K562 (cell line): Measurements from ENCODE around the gene AHNAK. TPM values are rescaled to one million over a fixed set of nuclear protein-coding genes. Genes with fewer than 3 reads are reported as not detected.

ENCODE experiments used
- ATAC-seq: fragments of 200-7000 bp; cut with Tn5 transposase; 3 replicates; pipeline ENCODE4 v1.9.1; 2020; ENCODE audit warnings: moderate library complexity
- BruUV-seq: library from RNA; stranded (reverse); fragments of 400-500 nt; replicated peaks from 2 replicates; lab custom pipeline; 2021; lab: Mats Ljungman, UMichigan
- CTCF ChIA-PET: fragments of 300-600 bp; formaldehyde crosslinking; extraction: SDS; loops from one replicate; lab custom pipeline; 2021; ENCODE audit warnings: low intra/inter-chr PET ratio; lab: Yijun Ruan, JAX
- POLR2A ChIA-PET: fragments of 300-600, 350-650 bp; sonication (Branson Sonifier 250); formaldehyde crosslinking; extraction: SDS; loops from one replicate; lab custom pipeline; 2021; ENCODE audit warnings: antibody characterized with exemption, inconsistent platforms; lab: Yijun Ruan, JAX
- DNase-seq, 4 experiments: peaks; one replicate each; pipeline versions ENCODE4 v3.0.0 to v3.0.0-alpha.2; 2011 to 2018; ENCODE audit warnings: low spot score in 3 of 4, mixed read lengths in 3 of 4; ENCODE audit errors: extremely low read depth in 1 of 4
- FAIRE-seq: peaks from 2 replicates; lab custom pipeline; 2011; peaks lifted over from hg19 to GRCh38; lab: Jason Lieb, UNC
- H2AFZ ChIP-seq: 2 replicates; pipeline ENCODE4 v1.6.0; 2011; ENCODE audit warnings: low read depth, low read length, control low read depth, inconsistent platforms
- H3K27ac ChIP-seq: fragments of 200-600 bp; 3 replicates; pipeline ENCODE4 v1.8.0; 2011; ENCODE audit warnings: low read depth, mild to moderate bottlenecking, control low read depth, inconsistent platforms, low read length, moderate library complexity, mixed read lengths; ENCODE audit errors: extremely low read depth
- H3K27me3 ChIP-seq, 2 experiments: fragments of 300-600 bp in 1 of 2; 2 replicates in 1 of 2; 3 replicates in 1 of 2; pipeline versions ENCODE4 v1.6.0 to v1.8.0; 2011; ENCODE audit warnings: inconsistent platforms in 2 of 2, low read length in 2 of 2, mild to moderate bottlenecking in 1 of 2, mixed read lengths in 1 of 2, moderate library complexity in 1 of 2; ENCODE audit not compliant: control insufficient read depth in 2 of 2, insufficient read depth in 2 of 2
- H3K36me3 ChIP-seq: fragments of 300-600 bp; 3 replicates; pipeline ENCODE4 v1.8.0; 2011; ENCODE audit warnings: mild to moderate bottlenecking, low read length, inconsistent platforms; ENCODE audit not compliant: control insufficient read depth, insufficient read depth
- H3K4me1 ChIP-seq, 2 experiments: fragments of 200-600 bp in 1 of 2; replicated peaks in 1 of 2; 2 replicates in 1 of 2; 3 replicates in 1 of 2; pipeline versions ENCODE4 v1.5.1 to v1.8.0; 2011; ENCODE audit warnings: inconsistent platforms in 2 of 2, low read length in 2 of 2, mild to moderate bottlenecking in 1 of 2, mixed read lengths in 1 of 2, moderate library complexity in 1 of 2; ENCODE audit not compliant: control insufficient read depth in 2 of 2, insufficient read depth in 2 of 2
- H3K4me2 ChIP-seq: 2 replicates; pipeline ENCODE4 v1.6.1; 2011; ENCODE audit warnings: low read length, control low read depth, inconsistent platforms, mixed read lengths; ENCODE audit not compliant: insufficient read depth
- H3K4me3 ChIP-seq: fragments of 200-600 bp; sonication (generic), shearing (Covaris generic); 2 replicates; pipeline ENCODE4 v1.5.1; 2016; ENCODE audit warnings: control low read depth, inconsistent platforms
- H3K79me2 ChIP-seq: fragments of 200-600 bp; 3 replicates; pipeline ENCODE4 v1.8.0; 2011; ENCODE audit warnings: low read length, inconsistent platforms; ENCODE audit not compliant: control insufficient read depth, insufficient read depth
- H3K9ac ChIP-seq, 2 experiments: 2 replicates each; pipeline versions ENCODE4 v1.6.0 to v1.6.1; 2011; ENCODE audit warnings: low read depth in 2 of 2, low read length in 2 of 2, control low read depth in 1 of 2, inconsistent platforms in 1 of 2, mild to moderate bottlenecking in 1 of 2, mixed read lengths in 1 of 2; ENCODE audit not compliant: insufficient read depth in 1 of 2
- H3K9me1 ChIP-seq: one replicate; pipeline ENCODE4 v1.6.0; 2011; ENCODE audit warnings: inconsistent platforms, mild to moderate bottlenecking, low read length, moderate library complexity; ENCODE audit not compliant: control insufficient read depth, insufficient read depth
- H3K9me3 ChIP-seq: replicated peaks from 2 replicates; pipeline ENCODE4 v1.5.1; 2011; ENCODE audit warnings: low read depth, low read length, inconsistent platforms; ENCODE audit not compliant: control insufficient read depth, insufficient read depth
- H4K20me1 ChIP-seq: replicated peaks from 2 replicates; pipeline ENCODE4 v1.6.1; 2011; ENCODE audit warnings: low read length, inconsistent platforms, mixed read lengths; ENCODE audit not compliant: control insufficient read depth, insufficient read depth
- ARID1B ChIP-seq: fragments of 450-650 bp; IDR thresholded peaks from 2 replicates; pipeline ENCODE4 v1.6.1; 2016; ENCODE audit warnings: antibody characterized with exemption, mild to moderate bottlenecking, inconsistent platforms
- ATF1 ChIP-seq, 2 experiments: fragments of 450-650 bp in 1 of 2; IDR thresholded peaks; 2 replicates each; pipeline ENCODE4 v1.6.1; 2016; ENCODE audit warnings: missing compliant biosample characterization in 1 of 2, missing genetic modification characterization in 1 of 2
- C11orf30 ChIP-seq: fragments of 450-650 bp; IDR thresholded peaks from 2 replicates; pipeline ENCODE4 v1.6.1; 2016; ENCODE audit warnings: low read depth, mild to moderate bottlenecking
- CTBP1 ChIP-seq: fragments of 450-650 bp; IDR thresholded peaks from 2 replicates; pipeline ENCODE4 v1.6.1; 2016; ENCODE audit warnings: borderline replicate concordance
- ELF4 ChIP-seq: fragments of 450-650 bp; formaldehyde crosslinking; IDR thresholded peaks from 2 replicates; pipeline ENCODE4 v1.4.0; 2022; ENCODE audit warnings: missing genetic modification characterization
- GABPB1 ChIP-seq: sonication (generic); formaldehyde crosslinking; IDR thresholded peaks from 2 replicates; pipeline ENCODE4 v1.8.0; 2022; ENCODE audit warnings: mild to moderate bottlenecking, missing genetic modification reagents
- L3MBTL2 ChIP-seq: fragments of 450-650 bp; IDR thresholded peaks from 2 replicates; pipeline ENCODE4 v1.6.1; 2016; ENCODE audit warnings: mild to moderate bottlenecking, moderate library complexity
- MAFF ChIP-seq: IDR thresholded peaks from 2 replicates; pipeline ENCODE4 v1.6.1; 2012; ENCODE audit warnings: low read length, improper control_type of control experiment
- MTA3 ChIP-seq: fragments of 450-650 bp; formaldehyde crosslinking; IDR thresholded peaks from 2 replicates; pipeline ENCODE4 v1.6.1; 2017; ENCODE audit warnings: mild to moderate bottlenecking, borderline replicate concordance
- PHF21A ChIP-seq: fragments of 450-650 bp; IDR thresholded peaks from 2 replicates; pipeline ENCODE4 v1.6.1; 2017; ENCODE audit warnings: low read depth, borderline replicate concordance
- RB1 ChIP-seq: fragments of 450-650 bp; IDR thresholded peaks from 2 replicates; pipeline ENCODE4 v1.6.1; 2017; ENCODE audit warnings: low read depth, mild to moderate bottlenecking
- ZNF12 ChIP-seq: sonication (generic); formaldehyde crosslinking; IDR thresholded peaks from 2 replicates; pipeline ENCODE4 v1.4.0; 2020; ENCODE audit warnings: mild to moderate bottlenecking, missing genetic modification reagents
- ZNF197 ChIP-seq: fragments of 200-800 bp; sonication (Bioruptor generic); IDR thresholded peaks from 2 replicates; pipeline ENCODE4 v1.6.1; 2016; ENCODE audit warnings: low read depth, missing genetic modification characterization, missing compliant biosample characterization
- ZNF23 ChIP-seq: fragments of 250-450 bp; sonication (Bioruptor Pico); IDR thresholded peaks from 2 replicates; pipeline ENCODE4 v1.4.0; 2020; ENCODE audit warnings: mild to moderate bottlenecking
- ZNF232 ChIP-seq: sonication (generic); formaldehyde crosslinking; IDR thresholded peaks from 2 replicates; pipeline ENCODE4 v1.8.0; 2022; ENCODE audit warnings: mild to moderate bottlenecking, missing genetic modification reagents
- WGBS: fragments of 100-300 bp; shearing (Covaris generic); methylation state at CpG from one replicate; pipeline ENCODE4 v1.1.6; 2016; ENCODE audit warnings: low coverage, mixed read lengths; ENCODE audit not compliant: insufficient coverage; ENCODE audit errors: missing lambda C conversion rate; 5-methylcytosine and 5-hydroxymethylcytosine counted together
- in situ Hi-C: fragments of 300-500 bp; cut with MboI; formaldehyde crosslinking; loops from 4 replicates; pipeline ENCODE4 v1.15.0; 2018; ENCODE audit warnings: inconsistent platforms, mixed read lengths
- intact Hi-C: fragments of 100-400 bp; cut with micrococcal nuclease; formaldehyde crosslinking; loops from 2 replicates; pipeline ENCODE4 v1.14.2; 2022
- polyA plus RNA-seq, 8 experiments: library from polyadenylated mRNA; depleted of rRNA in 4 of 8; stranded (reverse) in 5 of 8; unstranded in 3 of 8; fragments of >200 nt; fragmentation: Nextera tagmentation in 2 of 8; fragmentation: Illumina TruSeq in 1 of 8; extraction: Ambion mirVana in 2 of 8; extraction: Trizol in 1 of 8; gene quantifications; 2 replicates each; pipeline versions ENCODE4 v1.2.1 to v1.2.3, GENCODE V29; 2011 to 2014; ENCODE audit warnings: inconsistent platforms in 1 of 8, missing spikeins in 1 of 8
- total RNA-seq, 7 experiments: library from RNA; depleted of rRNA in 6 of 7; stranded (reverse); fragments of >200 nt in 6 of 7; fragmentation: Illumina TruSeq in 2 of 7; extraction: Trizol in 2 of 7; gene quantifications; 2 replicates each; pipeline versions ENCODE4 v1.2.1 to v1.2.3, GENCODE V29; 2011 to 2021; ENCODE audit warnings: low replicate concordance in 1 of 7
- TF ChIP-seq, protein P1 (sequence below): sonication (generic); formaldehyde crosslinking; IDR thresholded peaks from 2 replicates; pipeline ENCODE4 v1.9.0; 2022; ENCODE audit warnings: mild to moderate bottlenecking, missing genetic modification reagents
- TF ChIP-seq, protein P2 (sequence below): sonication (generic); formaldehyde crosslinking; IDR thresholded peaks from 2 replicates; pipeline ENCODE4 v1.9.0; 2022; ENCODE audit warnings: mild to moderate bottlenecking, missing genetic modification reagents
- TF ChIP-seq, protein P3 (sequence below): fragments of 450-650 bp; conservative IDR thresholded peaks from 2 replicates; pipeline ENCODE4 v1.6.1; 2016; ENCODE audit warnings: missing genetic modification characterization, low read depth, mild to moderate bottlenecking, missing compliant biosample characterization, moderate library complexity
- TF ChIP-seq, protein P4 (sequence below), 3 experiments: IDR thresholded peaks in 2 of 3; conservative IDR thresholded peaks in 1 of 3; 2 replicates each; pipeline ENCODE4 v1.5.1; 2011 to 2012; ENCODE audit warnings: low read length in 3 of 3, mild to moderate bottlenecking in 3 of 3, control low read depth in 2 of 3, improper control_type of control experiment in 1 of 3, inconsistent platforms in 1 of 3, low read depth in 1 of 3, mixed read lengths in 1 of 3, moderate library complexity in 1 of 3; ENCODE audit not compliant: insufficient read depth in 2 of 3

The AHNAK gene
- total and polyA plus RNA-seq, 9 of the 15 experiments (the other 6 are each of a cell fraction or from before 2014, with no cell fraction given), result 1.5 to 89.7 (median 45.0) TPM

DNA sequence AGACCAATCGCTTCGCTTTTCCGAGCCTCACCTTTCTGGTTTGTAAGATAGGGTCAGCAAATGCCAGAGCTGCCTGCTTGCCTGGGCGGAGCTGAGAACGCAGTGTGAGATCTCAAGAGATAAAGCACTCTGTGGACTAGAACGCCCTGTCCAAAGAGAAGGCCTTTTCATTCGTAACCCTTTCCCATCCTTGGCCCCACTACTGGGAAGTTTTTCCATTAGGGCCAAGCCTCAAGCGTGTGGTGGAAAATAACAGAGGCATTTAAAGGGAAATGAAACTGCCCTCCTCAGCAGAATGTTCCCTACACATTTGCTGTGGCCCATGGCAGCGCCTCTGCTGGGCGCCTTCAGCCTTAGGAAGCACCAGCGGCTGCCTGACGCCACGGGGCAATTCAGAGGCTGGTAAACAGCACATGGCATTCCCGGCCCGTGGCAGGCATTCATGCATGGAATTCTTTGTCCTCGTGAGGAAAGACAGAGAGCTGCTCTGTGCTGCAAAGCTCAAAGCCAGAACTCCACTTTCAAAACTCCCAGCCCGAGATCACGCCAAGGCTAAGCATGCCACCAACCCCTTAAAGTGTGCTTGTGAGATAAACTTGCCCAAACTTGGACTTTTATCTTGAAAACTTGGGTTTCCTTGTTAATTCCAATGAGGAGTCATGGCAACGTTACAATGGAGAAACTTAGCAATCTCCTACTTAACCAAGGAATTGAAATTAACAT, 38.1 kb downstream of the AHNAK start:
- FAIRE-seq, result peak; percentile 91
- H3K4me2 ChIP-seq, result peak overlapping the region; percentile 61
- POLR2A ChIA-PET, result interaction anchor here (0.9 to 1.8 kb wide), 4 partner anchors 10 to 66 kb away, joined by 3 to 7 read pairs (median 4); no protein-coding TSS in a partner anchor
- intact Hi-C loops (loop anchor here (2.0 to 10.0 kb wide), 2 partner anchors 34 to 84 kb away; no protein-coding TSS in a partner anchor), in situ Hi-C loops (no loop called here)
- H3K27me3 ChIP-seq, result no peaks in the 10 kb centered on the region
- WGBS, result 24% methylated on average over 18 of the region's 19 CpGs
- peak overlapping the region; percentile 22 to 79; a peak in 3 of 4 replicates for H3K9ac ChIP-seq
- H3K4me3 ChIP-seq, result no peak overlapping the region
- ATAC-seq, result peak; percentile 66
- H3K79me2 ChIP-seq, result no peaks in the 10 kb centered on the region
- no peaks in the 10 kb centered on the region for H3K36me3 ChIP-seq
- H4K20me1 ChIP-seq, result no peaks in the 10 kb centered on the region
- no TSS peak for BruUV-seq
- no peaks in the 10 kb centered on the region for H3K9me1 ChIP-seq
- peaks cover 30 to 34% of the 10 kb centered on the region in 2 experiments for H3K4me1 ChIP-seq
- CTCF ChIA-PET, result no interaction called here
- 0 out of 3 replicates have a peak overlapping the region, but pooled peaks have one; percentile 18 for H3K27ac ChIP-seq
- H2AFZ ChIP-seq, result peak overlapping the region; percentile 90
- DNase-seq, result peak; percentile 50 to 72 (median 66)
- no peaks in the 10 kb centered on the region for H3K9me3 ChIP-seq
- TF ChIP-seq GABPB1 (CRISPR knock-in tag) (no peak), ZNF232 (CRISPR knock-in tag) (no peak), L3MBTL2 (0 out of 2 replicates have a peak, but pooled peaks have one; percentile 30), ATF1 (CRISPR knock-in tag; IDR thresholded peaks at IDR 0.05) (no peak), ATF1 (tag; IDR thresholded peaks at IDR 0.05) (peak; percentile 14; the same call in 1 of the 2 replicates), ELF4 (no peak), RB1 (0 out of 2 replicates have a peak, but pooled peaks have one; percentile 13), MAFF (0 out of 2 replicates have a peak, but pooled peaks have one; percentile 22), ZNF23 (CRISPR knock-in tag) (no peak), ZNF197 (CRISPR knock-in tag) (no peak), MTA3 (peak; percentile 49; the same call in 1 of the 2 replicates), C11orf30 (peak; percentile 38; the same call in 1 of the 2 replicates), CTBP1 (peak; percentile 32; the same call in 1 of the 2 replicates), ZNF12 (no peak), PHF21A (no peak), ARID1B (peak; percentile 38; the same call in 1 of the 2 replicates)
- TF ChIP-seq, protein P1, sequence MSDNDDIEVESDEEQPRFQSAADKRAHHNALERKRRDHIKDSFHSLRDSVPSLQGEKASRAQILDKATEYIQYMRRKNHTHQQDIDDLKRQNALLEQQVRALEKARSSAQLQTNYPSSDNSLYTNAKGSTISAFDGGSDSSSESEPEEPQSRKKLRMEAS (CRISPR knock-in tag), result no peak
- TF ChIP-seq, protein P2, sequence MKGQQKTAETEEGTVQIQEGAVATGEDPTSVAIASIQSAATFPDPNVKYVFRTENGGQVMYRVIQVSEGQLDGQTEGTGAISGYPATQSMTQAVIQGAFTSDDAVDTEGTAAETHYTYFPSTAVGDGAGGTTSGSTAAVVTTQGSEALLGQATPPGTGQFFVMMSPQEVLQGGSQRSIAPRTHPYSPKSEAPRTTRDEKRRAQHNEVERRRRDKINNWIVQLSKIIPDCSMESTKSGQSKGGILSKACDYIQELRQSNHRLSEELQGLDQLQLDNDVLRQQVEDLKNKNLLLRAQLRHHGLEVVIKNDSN, result no peak
- TF ChIP-seq, protein P3, sequence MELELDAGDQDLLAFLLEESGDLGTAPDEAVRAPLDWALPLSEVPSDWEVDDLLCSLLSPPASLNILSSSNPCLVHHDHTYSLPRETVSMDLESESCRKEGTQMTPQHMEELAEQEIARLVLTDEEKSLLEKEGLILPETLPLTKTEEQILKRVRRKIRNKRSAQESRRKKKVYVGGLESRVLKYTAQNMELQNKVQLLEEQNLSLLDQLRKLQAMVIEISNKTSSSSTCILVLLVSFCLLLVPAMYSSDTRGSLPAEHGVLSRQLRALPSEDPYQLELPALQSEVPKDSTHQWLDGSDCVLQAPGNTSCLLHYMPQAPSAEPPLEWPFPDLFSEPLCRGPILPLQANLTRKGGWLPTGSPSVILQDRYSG (tag), result no peak
- TF ChIP-seq, protein P4, sequence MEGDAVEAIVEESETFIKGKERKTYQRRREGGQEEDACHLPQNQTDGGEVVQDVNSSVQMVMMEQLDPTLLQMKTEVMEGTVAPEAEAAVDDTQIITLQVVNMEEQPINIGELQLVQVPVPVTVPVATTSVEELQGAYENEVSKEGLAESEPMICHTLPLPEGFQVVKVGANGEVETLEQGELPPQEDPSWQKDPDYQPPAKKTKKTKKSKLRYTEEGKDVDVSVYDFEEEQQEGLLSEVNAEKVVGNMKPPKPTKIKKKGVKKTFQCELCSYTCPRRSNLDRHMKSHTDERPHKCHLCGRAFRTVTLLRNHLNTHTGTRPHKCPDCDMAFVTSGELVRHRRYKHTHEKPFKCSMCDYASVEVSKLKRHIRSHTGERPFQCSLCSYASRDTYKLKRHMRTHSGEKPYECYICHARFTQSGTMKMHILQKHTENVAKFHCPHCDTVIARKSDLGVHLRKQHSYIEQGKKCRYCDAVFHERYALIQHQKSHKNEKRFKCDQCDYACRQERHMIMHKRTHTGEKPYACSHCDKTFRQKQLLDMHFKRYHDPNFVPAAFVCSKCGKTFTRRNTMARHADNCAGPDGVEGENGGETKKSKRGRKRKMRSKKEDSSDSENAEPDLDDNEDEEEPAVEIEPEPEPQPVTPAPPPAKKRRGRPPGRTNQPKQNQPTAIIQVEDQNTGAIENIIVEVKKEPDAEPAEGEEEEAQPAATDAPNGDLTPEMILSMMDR (IDR thresholded peaks at IDR 0.05 in 2 of 3, conservative IDR thresholded peaks at IDR 0.05 in 1 of 3; ENCODE audit: insufficient read depth in 2 of 3, low read depth in 1 of 3, low read length in 3 of 3), result peak; percentile 15 to 61 (median 28); a peak in 4 of 6 replicates
